Mesothelial cell of epicardium (in vitro differentiated cells): ENCODE results near the gene OPRM1. TPM values are rescaled to one million over a fixed set of nuclear protein-coding genes. Genes with fewer than 3 reads are reported as not detected.

Experiments used
- DNase-seq, 2 experiments: peaks; one replicate each; pipeline ENCODE4 v3.0.0; 2021; ENCODE audit warnings: low spot score in 2 of 2; ENCODE audit not compliant: unreplicated experiment in 2 of 2
- H3K27ac Mint-ChIP-seq: 2 replicates; pipeline ENCODE4 v1.8.0; 2021; ENCODE audit warnings: mixed read lengths
- H3K27me3 Mint-ChIP-seq: 2 replicates; pipeline ENCODE4 v1.8.0; 2021; ENCODE audit warnings: low read depth, mixed read lengths
- H3K36me3 Mint-ChIP-seq: 2 replicates; pipeline ENCODE4 v1.8.0; 2021; ENCODE audit warnings: mixed read lengths
- H3K4me1 Mint-ChIP-seq: 2 replicates; pipeline ENCODE4 v1.8.0; 2021; ENCODE audit warnings: mixed read lengths
- H3K4me3 Mint-ChIP-seq: 2 replicates; pipeline ENCODE4 v1.8.0; 2021; ENCODE audit warnings: mild to moderate bottlenecking, moderate library complexity, mixed read lengths
- H3K9me3 Mint-ChIP-seq: 2 replicates; pipeline ENCODE4 v1.8.0; 2021; ENCODE audit warnings: mixed read lengths
- CTCF ChIP-seq: fragments of 200-600 bp; sonication (generic); IDR thresholded peaks from one replicate; pipeline ENCODE4 v1.5.0; 2021; ENCODE audit warnings: antibody characterized with exemption; ENCODE audit not compliant: unreplicated experiment
- total RNA-seq: library from RNA; stranded (reverse); gene quantifications from 3 replicates; pipeline ENCODE4 v1.2.1, GENCODE V29; 2021

The OPRM1 gene
- total RNA-seq, 1 donor from 2014 or later: not detected

DNA sequence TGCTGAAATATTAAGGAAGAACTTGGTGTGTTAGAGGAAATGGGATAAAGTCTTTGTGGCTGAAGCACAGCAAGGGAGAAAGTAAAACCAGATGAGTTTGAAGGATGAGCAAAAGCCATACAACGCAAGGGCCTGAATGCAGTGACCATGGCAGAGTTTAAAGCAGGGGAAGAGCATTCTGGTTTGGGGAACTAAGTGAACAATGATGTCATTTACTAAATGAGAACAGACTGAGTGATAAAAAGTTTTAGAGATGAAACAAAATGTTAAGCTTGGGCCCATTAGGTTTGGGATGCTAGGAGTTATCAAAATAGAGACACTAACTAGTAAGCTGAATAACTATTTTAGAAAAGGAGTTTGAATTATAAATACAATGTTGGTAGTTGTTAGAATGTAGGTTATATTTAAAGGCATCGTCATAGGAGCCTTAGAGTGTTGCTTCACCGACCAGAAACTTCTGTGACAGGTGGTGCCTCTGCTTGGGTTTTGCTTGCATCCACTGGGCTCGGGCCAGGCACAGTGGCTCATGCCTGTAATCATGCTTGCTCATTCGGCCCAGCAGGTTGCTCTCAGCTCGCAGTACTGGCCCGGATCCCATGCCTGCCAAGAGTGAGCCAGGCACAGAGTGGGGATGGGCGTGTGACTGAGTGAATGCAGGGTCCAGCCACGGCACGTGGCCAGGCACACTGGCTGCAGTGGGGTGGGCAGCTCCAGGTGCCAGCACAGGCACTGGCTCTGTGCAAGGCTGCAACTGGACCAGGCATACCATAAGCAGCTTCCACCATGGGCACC lies 37.4 kb upstream of the OPRM1 start:
- H3K4me3 Mint-ChIP-seq: no peak overlapping the region
- TF ChIP-seq CTCF: no peak
- H3K36me3 Mint-ChIP-seq: no peaks in the 10 kb centered on the region
- H3K9me3 Mint-ChIP-seq: peaks cover 7% of the 10 kb centered on the region
- no peak overlapping the region for H3K27ac Mint-ChIP-seq
- no peak for DNase-seq
- H3K4me1 Mint-ChIP-seq: no peaks in the 10 kb centered on the region
- peaks cover 1% of the 10 kb centered on the region for H3K27me3 Mint-ChIP-seq

- Mint-ChIP-seq H3K4me3 (no peak overlapping the region), H3K27ac (no peak overlapping the region), H3K4me1 (no peaks in the 10 kb centered on the region), H3K27me3 (no peaks in the 10 kb centered on the region), H3K9me3 (peaks cover 17% of the 10 kb centered on the region), H3K36me3 (no peaks in the 10 kb centered on the region)
- DNase-seq: no peak
- TF ChIP-seq CTCF: no peak
Observed at GRCh38 chr6:154002894-154003293, 36.1 kb upstream of the OPRM1 start.

DNA sequence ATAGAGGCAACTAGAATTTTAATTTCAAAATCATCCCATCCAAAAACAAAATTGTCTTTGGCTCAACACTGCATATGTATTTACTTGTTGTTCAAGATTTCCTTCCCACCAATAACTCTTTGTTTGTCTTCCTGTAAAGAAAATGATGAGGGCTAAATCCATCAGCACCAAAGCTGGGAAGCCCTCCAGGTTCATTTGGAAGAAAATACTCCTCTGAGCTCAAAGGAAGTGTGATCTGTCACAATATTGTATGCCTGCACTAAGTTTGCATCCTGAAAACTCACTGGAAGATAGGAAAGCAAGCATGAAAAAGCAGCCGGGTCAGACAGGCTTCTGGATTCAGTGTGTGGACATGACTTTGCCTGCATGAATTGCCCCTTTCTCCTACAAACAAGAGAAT lies 28.7 kb upstream of the OPRM1 start:
- no peak for DNase-seq
- Mint-ChIP-seq H3K9me3 (peaks cover 11% of the 10 kb centered on the region), H3K27ac (no peak overlapping the region), H3K36me3 (no peaks in the 10 kb centered on the region), H3K27me3 (no peaks in the 10 kb centered on the region), H3K4me3 (no peak overlapping the region), H3K4me1 (no peaks in the 10 kb centered on the region)
- no peak for TF ChIP-seq CTCF

DNA sequence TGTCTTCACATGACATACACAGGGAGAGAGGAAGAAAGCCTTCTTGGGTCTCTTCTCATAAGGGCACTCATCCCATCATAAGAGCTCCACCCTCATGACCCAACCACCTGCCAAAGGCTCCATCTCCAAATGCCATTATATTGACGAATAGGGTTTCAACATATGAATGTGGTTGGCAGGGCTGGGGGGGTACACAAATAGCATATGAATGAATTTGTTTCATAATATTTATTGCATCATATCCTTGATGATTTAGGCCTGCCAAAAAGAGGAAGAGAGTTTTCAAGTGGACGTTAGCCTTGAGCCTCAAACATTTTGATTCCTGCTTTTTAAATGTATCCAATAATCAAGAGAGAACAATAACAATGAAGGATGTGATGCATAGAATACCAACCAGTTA lies 26.2 kb upstream of the OPRM1 start:
- H3K36me3 Mint-ChIP-seq: no peaks in the 10 kb centered on the region
- DNase-seq: no peak
- H3K4me3 Mint-ChIP-seq: no peak overlapping the region
- peaks cover 8% of the 10 kb centered on the region for H3K27me3 Mint-ChIP-seq
- no peak for TF ChIP-seq CTCF
- no peaks in the 10 kb centered on the region for H3K4me1 Mint-ChIP-seq
- H3K27ac Mint-ChIP-seq: no peak overlapping the region
- H3K9me3 Mint-ChIP-seq: peaks cover under 1% of the 10 kb centered on the region

- H3K9me3 Mint-ChIP-seq: peaks cover 5% of the 10 kb centered on the region
- no peak for DNase-seq
- no peaks in the 10 kb centered on the region for H3K4me1 Mint-ChIP-seq
- H3K27ac Mint-ChIP-seq: no peak overlapping the region
- no peaks in the 10 kb centered on the region for H3K36me3 Mint-ChIP-seq
- peaks cover 8% of the 10 kb centered on the region for H3K27me3 Mint-ChIP-seq
- TF ChIP-seq CTCF: no peak
- no peak overlapping the region for H3K4me3 Mint-ChIP-seq
Observed at GRCh38 chr6:154017786-154018185, 21.3 kb upstream of the OPRM1 start.
